CD4-positive, alpha-beta T cell treated with Interleukin-15 for 1 hour (primary cell): Measurements from ENCODE around the gene RXYLT1.

Experiments used
- DNase-seq: peaks from one replicate; pipeline ENCODE4 v3.0.0-alpha.2; 2020

The RXYLT1 gene

GRCh38 chr12:63844391-63845341 lies 65.0 kb downstream of the RXYLT1 start, which contains the start of gene SRGAP1:
SRGAP1 (plus strand) TSS chr12:63844700; CDS start chr12:63844817, 117 bp downstream.
- no peak for DNase-seq

GRCh38 chr12:63845726-63846125 lies 66.0 kb downstream of the RXYLT1 start:
- DNase-seq = no peak

- no peak for DNase-seq
Measured at GRCh38 chr12:63846238-63846967, 66.7 kb downstream of the RXYLT1 start.

- DNase-seq = no peak
Measured at GRCh38 chr12:63848450-63848849, 68.7 kb downstream of the RXYLT1 start.

GRCh38 chr12:63849106-63849620 lies 69.5 kb downstream of the RXYLT1 start:
- DNase-seq = no peak

GRCh38 chr12:63849641-63850040 lies 69.9 kb downstream of the RXYLT1 start:
- no peak for DNase-seq

GRCh38 chr12:63853978-63854377 lies 74.3 kb downstream of the RXYLT1 start:
- no peak for DNase-seq

- DNase-seq = no peak
Measured at GRCh38 chr12:63855299-63855698, 75.6 kb downstream of the RXYLT1 start.

GRCh38 chr12:63857771-63858670 lies 78.3 kb downstream of the RXYLT1 start:
- DNase-seq = no peak
